Measurements from ENCODE around the gene EXOC6. TPM values are rescaled to one million over a fixed set of nuclear protein-coding genes. Genes with fewer than 3 reads are reported as not detected.
"Not testable (repeated sequence)": the region's sequence is repeated elsewhere in the genome, so short reads cannot be mapped to it uniquely, and the experiment has no call there.

Gene EXOC6
- polyA plus RNA-seq, 1 donor (not counting 4 experiments of a cell fraction or from before 2014, with no cell fraction given) = 1.2 TPM

GRCh38 chr10:93099670-93100069, 251.3 kb downstream of the EXOC6 start:
- Histone ChIP-seq H3K9me3 (ENCODE audit: control insufficient read depth, low read depth, low read length) (no peaks in the 10 kb centered on the region), H3K9me1 (ENCODE audit: control insufficient read depth, extremely low read depth, insufficient read depth, low read length) (no peaks in the 10 kb centered on the region), H3K4me3 (ENCODE audit: control insufficient read depth in 2 of 3, extremely low read depth in 1 of 3, insufficient read depth in 2 of 3, low read depth in 1 of 3, low read length in 3 of 3) (no peak overlapping the region), H3K4me2 (ENCODE audit: control insufficient read depth, extremely low read depth, insufficient read depth, low read depth, low read length) (no peak overlapping the region), H3K4me1 (ENCODE audit: control insufficient read depth, extremely low read depth, insufficient read depth, low read length) (no peaks in the 10 kb centered on the region), H4K20me1 (ENCODE audit: control insufficient read depth, extremely low read depth, insufficient read depth, low read length) (no peaks in the 10 kb centered on the region), H3K27me3 (ENCODE audit: control insufficient read depth, extremely low read depth, insufficient read depth, low read length) (no peaks in the 10 kb centered on the region), H2AFZ (ENCODE audit: control insufficient read depth, low read length) (no peak overlapping the region), H3K9ac (ENCODE audit: control insufficient read depth, extremely low read depth, insufficient read depth, low read length) (no peak overlapping the region), H3K79me2 (ENCODE audit: control insufficient read depth, insufficient read depth, low read length) (no peaks in the 10 kb centered on the region), H3K36me3 (ENCODE audit: control insufficient read depth in 2 of 2, extremely low read depth in 1 of 2, insufficient read depth in 2 of 2, low read length in 2 of 2) (no peaks in the 10 kb centered on the region), H3K27ac (ENCODE audit: control insufficient read depth, insufficient read depth, low read length) (no peak overlapping the region)
- TF ChIP-seq EZH2 (IDR thresholded peaks at IDR 0.05; ENCODE audit: low read length) (no peak), CTCF (optimal IDR thresholded peaks at IDR 0.05 in 1 of 3, IDR thresholded peaks at IDR 0.05 in 1 of 3, conservative IDR thresholded peaks at IDR 0.05 in 1 of 3; ENCODE audit: extremely low read depth in 1 of 3, insufficient read depth in 2 of 3, low read length in 3 of 3) (no peak)
- no peak for FAIRE-seq
- DNase-seq (ENCODE audit: low read depth, low spot score) = no peak
- dilution Hi-C loops (cut with MboI; ENCODE audit: extremely low pct_ligation_motif_present, low sequenced_read_pairs) = loop anchor here (25.0 kb wide), 1 partner anchor 188 kb away; no protein-coding TSS in a partner anchor

- not testable (repeated sequence) for H3K4me2 ChIP-seq (ENCODE audit: control insufficient read depth, extremely low read depth, insufficient read depth, low read depth, low read length); H3K9me1 ChIP-seq (ENCODE audit: control insufficient read depth, extremely low read depth, insufficient read depth, low read length); H3K9ac ChIP-seq (ENCODE audit: control insufficient read depth, extremely low read depth, insufficient read depth, low read length); H3K27me3 ChIP-seq (ENCODE audit: control insufficient read depth, extremely low read depth, insufficient read depth, low read length); H3K4me3 ChIP-seq (ENCODE audit: control insufficient read depth in 2 of 3, extremely low read depth in 1 of 3, insufficient read depth in 2 of 3, low read depth in 1 of 3, low read length in 3 of 3); FAIRE-seq; H4K20me1 ChIP-seq (ENCODE audit: control insufficient read depth, extremely low read depth, insufficient read depth, low read length); H3K9me3 ChIP-seq (ENCODE audit: control insufficient read depth, low read depth, low read length); H3K79me2 ChIP-seq (ENCODE audit: control insufficient read depth, insufficient read depth, low read length); H3K27ac ChIP-seq (ENCODE audit: control insufficient read depth, insufficient read depth, low read length); H2AFZ ChIP-seq (ENCODE audit: control insufficient read depth, low read length); H3K36me3 ChIP-seq (ENCODE audit: control insufficient read depth in 2 of 2, extremely low read depth in 1 of 2, insufficient read depth in 2 of 2, low read length in 2 of 2); H3K4me1 ChIP-seq (ENCODE audit: control insufficient read depth, extremely low read depth, insufficient read depth, low read length); DNase-seq (ENCODE audit: low read depth, low spot score)
- dilution Hi-C loops (cut with MboI; ENCODE audit: extremely low pct_ligation_motif_present, low sequenced_read_pairs) = loop anchor here (25.0 kb wide), 1 partner anchor 186 kb away; no protein-coding TSS in a partner anchor
These were observed 252.8 kb downstream of the EXOC6 start for GRCh38 chr10:93101148-93101547.

GRCh38 chr10:93103953-93104352, 255.6 kb downstream of the EXOC6 start:
- no peak overlapping the region for H3K4me2 ChIP-seq (ENCODE audit: control insufficient read depth, extremely low read depth, insufficient read depth, low read depth, low read length)
- no peaks in the 10 kb centered on the region for H3K36me3 ChIP-seq (ENCODE audit: control insufficient read depth in 2 of 2, extremely low read depth in 1 of 2, insufficient read depth in 2 of 2, low read length in 2 of 2)
- H4K20me1 ChIP-seq (ENCODE audit: control insufficient read depth, extremely low read depth, insufficient read depth, low read length) = no peaks in the 10 kb centered on the region
- no peaks in the 10 kb centered on the region for H3K27me3 ChIP-seq (ENCODE audit: control insufficient read depth, extremely low read depth, insufficient read depth, low read length)
- no peaks in the 10 kb centered on the region for H3K4me1 ChIP-seq (ENCODE audit: control insufficient read depth, extremely low read depth, insufficient read depth, low read length)
- DNase-seq (ENCODE audit: low read depth, low spot score) (no peak), FAIRE-seq (no peak)
- H2AFZ ChIP-seq (ENCODE audit: control insufficient read depth, low read length) = no peak overlapping the region
- H3K4me3 ChIP-seq (ENCODE audit: control insufficient read depth in 2 of 3, extremely low read depth in 1 of 3, insufficient read depth in 2 of 3, low read depth in 1 of 3, low read length in 3 of 3) = no peak overlapping the region
- no peak for TF ChIP-seq EZH2 (IDR thresholded peaks at IDR 0.05; ENCODE audit: low read length)
- TF ChIP-seq CTCF (optimal IDR thresholded peaks at IDR 0.05 in 1 of 3, IDR thresholded peaks at IDR 0.05 in 1 of 3, conservative IDR thresholded peaks at IDR 0.05 in 1 of 3; ENCODE audit: extremely low read depth in 1 of 3, insufficient read depth in 2 of 3, low read length in 3 of 3) = no peak
- dilution Hi-C loops (cut with MboI; ENCODE audit: extremely low pct_ligation_motif_present, low sequenced_read_pairs) = loop anchor here (25.0 kb wide), 1 partner anchor 183 kb away; no protein-coding TSS in a partner anchor
- H3K9me3 ChIP-seq (ENCODE audit: control insufficient read depth, low read depth, low read length) = no peaks in the 10 kb centered on the region
- H3K79me2 ChIP-seq (ENCODE audit: control insufficient read depth, insufficient read depth, low read length) = no peaks in the 10 kb centered on the region
- H3K9me1 ChIP-seq (ENCODE audit: control insufficient read depth, extremely low read depth, insufficient read depth, low read length) = no peaks in the 10 kb centered on the region
- no peak overlapping the region for H3K27ac ChIP-seq (ENCODE audit: control insufficient read depth, insufficient read depth, low read length)
- H3K9ac ChIP-seq (ENCODE audit: control insufficient read depth, extremely low read depth, insufficient read depth, low read length) = no peak overlapping the region
